Endothelial cell of umbilical vein (primary cell): ENCODE results near the gene ITGA2.

Source experiments
- CTCF ChIP-seq, 2 donors: IDR thresholded peaks; 1 replicate in 1 of 2; 2 replicates in 1 of 2; pipeline ENCODE4 v1.5.1; 2011; ENCODE audit warnings: low read length in 2 of 2, mild to moderate bottlenecking in 2 of 2, moderate library complexity in 2 of 2, control low read depth in 1 of 2, inconsistent platforms in 1 of 2, low read depth in 1 of 2; ENCODE audit not compliant: insufficient read depth in 1 of 2; ENCODE audit errors: extremely low read depth in 1 of 2
- MAX ChIP-seq: IDR thresholded peaks from 2 replicates; pipeline ENCODE4 v1.6.1; 2011; ENCODE audit not compliant: insufficient read depth, insufficient read length
- POLR2A ChIP-seq: IDR thresholded peaks from 2 replicates; pipeline ENCODE4 v1.6.1; 2012; ENCODE audit warnings: low read depth, mild to moderate bottlenecking, control low read depth, low read length

- TF ChIP-seq CTCF (IDR thresholded peaks at IDR 0.05; ENCODE audit: extremely low read depth in 1 of 2, insufficient read depth in 1 of 2, low read depth in 1 of 2, low read length in 2 of 2), result no peak
- TF ChIP-seq POLR2A, result no peak
- TF ChIP-seq MAX, result no peak
These were observed 86.9 kb downstream of the ITGA2 start for GRCh38 chr5:53076014-53076583.
